CD4-positive, CD25-positive, alpha-beta regulatory T cell (primary cell): Measurements from ENCODE around the gene ZNHIT3. TPM values are rescaled to one million over a fixed set of nuclear protein-coding genes. Genes with fewer than 3 reads are reported as not detected.
"Not testable (repeated sequence)": the region's sequence is repeated elsewhere in the genome, so short reads cannot be mapped to it uniquely, and the experiment has no call there.

Source experiments
- ATAC-seq, 2 donors: fragments of 150-1000 bp; cut with Tn5 transposase; one replicate each; pipeline ENCODE4 v1.10.0; 2021; ENCODE audit warnings: low read depth in 2 of 2, moderate number of reproducible peaks in 2 of 2, moderate library complexity in 1 of 2
- DNase-seq, 3 donors: peaks; one replicate each; pipeline versions ENCODE4 v3.0.0 to v3.0.0-alpha.2; 2012 to 2022; ENCODE audit warnings: mixed read lengths in 1 of 3
- H3K27ac ChIP-seq: one replicate; pipeline ENCODE4 v1.7.0; 2013; ENCODE audit warnings: mild to moderate bottlenecking, low read length; ENCODE audit not compliant: insufficient read depth, poor library complexity, severe bottlenecking
- H3K27me3 ChIP-seq: one replicate; pipeline ENCODE4 v1.7.0; 2013; ENCODE audit warnings: low read length; ENCODE audit not compliant: control insufficient read depth, insufficient read depth
- H3K36me3 ChIP-seq: one replicate; pipeline ENCODE4 v1.7.0; 2013; ENCODE audit warnings: mild to moderate bottlenecking, low read length, moderate library complexity; ENCODE audit not compliant: control insufficient read depth, insufficient read depth
- H3K4me1 ChIP-seq: 2 replicates; pipeline ENCODE4 v1.7.0; 2013; ENCODE audit warnings: mild to moderate bottlenecking, low read length; ENCODE audit not compliant: insufficient read depth, control insufficient read depth, poor library complexity, severe bottlenecking
- H3K4me3 ChIP-seq: one replicate; pipeline ENCODE4 v1.7.0; 2013; ENCODE audit warnings: low read depth, mild to moderate bottlenecking, low read length, moderate library complexity
- H3K9me3 ChIP-seq, 2 experiments: 1 replicate in 1 of 2; 2 replicates in 1 of 2; pipeline ENCODE4 v1.7.0; 2013; ENCODE audit warnings: low read length in 2 of 2, mild to moderate bottlenecking in 1 of 2, moderate library complexity in 1 of 2; ENCODE audit not compliant: control insufficient read depth in 2 of 2
- H3K27ac Mint-ChIP-seq, 3 donors: one replicate each; pipeline ENCODE4 v1.8.0; 2020 to 2022; ENCODE audit warnings: mild to moderate bottlenecking in 3 of 3, mixed read lengths in 3 of 3, moderate library complexity in 2 of 3
- H3K27me3 Mint-ChIP-seq: one replicate; pipeline ENCODE4 v1.8.0; 2022; ENCODE audit warnings: mild to moderate bottlenecking, mixed read lengths
- H3K36me3 Mint-ChIP-seq: one replicate; pipeline ENCODE4 v1.8.0; 2020; ENCODE audit warnings: mixed read lengths
- H3K4me1 Mint-ChIP-seq, 4 donors: one replicate each; pipeline ENCODE4 v1.8.0; 2020 to 2022; ENCODE audit warnings: mixed read lengths in 4 of 4, mild to moderate bottlenecking in 1 of 4
- H3K4me3 Mint-ChIP-seq, 4 donors: one replicate each; pipeline ENCODE4 v1.8.0; 2020 to 2022; ENCODE audit warnings: mild to moderate bottlenecking in 4 of 4, mixed read lengths in 4 of 4, moderate library complexity in 3 of 4
- H3K9me3 Mint-ChIP-seq, 7 donors: one replicate each; pipeline ENCODE4 v1.8.0; 2020 to 2022; ENCODE audit warnings: mixed read lengths in 7 of 7, mild to moderate bottlenecking in 3 of 7, moderate library complexity in 2 of 7
- polyA plus RNA-seq, 4 donors: library from polyadenylated mRNA; unstranded; fragments of 300-500 nt; fragmentation: Illumina TruSeq; gene quantifications; one replicate each; pipeline ENCODE4 v1.2.3, GENCODE V29; 2021
- total RNA-seq: library from RNA; stranded (reverse); gene quantifications from one replicate; pipeline ENCODE4 v1.2.3, GENCODE V29; 2022

Gene ZNHIT3
- total and polyA plus RNA-seq, 5 donors from 2014 or later = 51.5 to 137 (median 113) TPM

DNA sequence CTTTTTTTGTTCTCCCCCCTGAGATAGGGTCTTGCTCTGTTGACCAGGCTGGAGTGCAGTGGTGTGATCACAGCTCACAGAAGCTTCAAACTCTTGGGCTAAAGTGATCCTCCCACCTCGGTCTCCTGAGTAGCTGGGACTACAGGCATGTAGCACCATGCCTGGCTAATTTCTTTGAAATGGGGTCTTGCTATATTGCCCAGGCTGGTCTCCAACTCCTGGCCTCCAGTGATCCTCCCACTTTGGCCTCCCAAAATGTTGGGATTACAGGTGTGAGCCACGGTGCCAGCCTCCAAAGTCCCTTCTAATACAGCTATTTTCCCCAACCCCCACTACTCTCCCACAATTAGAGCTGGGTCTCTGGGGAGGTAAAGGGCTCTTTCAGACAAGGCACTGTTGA, 22.0 kb downstream of the ZNHIT3 start:
- not testable (repeated sequence) for H3K4me3 Mint-ChIP-seq, H3K9me3 Mint-ChIP-seq, H3K27me3 Mint-ChIP-seq, H3K27me3 ChIP-seq, H3K9me3 ChIP-seq, H3K4me3 ChIP-seq, ATAC-seq, DNase-seq, H3K27ac ChIP-seq, H3K4me1 Mint-ChIP-seq, H3K4me1 ChIP-seq
- H3K36me3 Mint-ChIP-seq = peaks cover 29% of the 10 kb centered on the region
- peak overlapping the region in 1 of 3 donors; percentile 65 for H3K27ac Mint-ChIP-seq
- H3K36me3 ChIP-seq = peaks cover 32% of the 10 kb centered on the region

GRCh38 chr17:36509272-36509985, 22.9 kb downstream of the ZNHIT3 start:
- ATAC-seq = no peak
- Histone ChIP-seq H3K36me3 (peaks cover 25% of the 10 kb centered on the region), H3K9me3 (no peaks in the 10 kb centered on the region), H3K27me3 (no peaks in the 10 kb centered on the region), H3K4me1 (no peaks in the 10 kb centered on the region), H3K4me3 (no peak overlapping the region), H3K27ac (no peak overlapping the region)
- no peak for DNase-seq
- no peaks in the 10 kb centered on the region for H3K27me3 Mint-ChIP-seq
- H3K36me3 Mint-ChIP-seq = peaks cover 26% of the 10 kb centered on the region
- H3K9me3 Mint-ChIP-seq = no peaks in the 10 kb centered on the region
- no peak overlapping the region for H3K4me3 Mint-ChIP-seq
- H3K4me1 Mint-ChIP-seq = no peaks in the 10 kb centered on the region
- no peak overlapping the region for H3K27ac Mint-ChIP-seq

DNA sequence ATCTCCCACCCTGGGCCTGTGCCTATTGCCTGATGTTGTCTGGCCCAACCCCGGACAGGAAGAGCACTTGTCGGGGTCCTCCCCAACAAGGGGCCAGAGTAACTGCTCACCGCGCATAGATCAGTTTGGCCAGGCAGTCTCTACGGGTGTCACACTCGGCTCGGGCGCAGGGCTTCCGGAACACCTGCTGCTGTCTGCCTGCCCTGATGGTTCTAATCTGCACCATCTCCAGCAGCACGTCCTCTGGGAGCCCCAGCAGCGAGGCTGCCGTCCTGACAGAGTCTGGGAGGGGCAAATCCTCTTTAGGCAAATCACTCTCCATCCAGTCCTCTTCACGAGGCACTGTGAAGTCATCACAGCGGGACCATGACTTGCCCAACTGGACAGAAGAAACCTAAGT, 24.2 kb downstream of the ZNHIT3 start:
- no peaks in the 10 kb centered on the region for H3K4me1 Mint-ChIP-seq
- no peaks in the 10 kb centered on the region for H3K27me3 Mint-ChIP-seq
- Histone ChIP-seq H3K36me3 (peaks cover 22% of the 10 kb centered on the region), H3K9me3 (no peaks in the 10 kb centered on the region), H3K27ac (no peak overlapping the region), H3K4me1 (no peaks in the 10 kb centered on the region), H3K4me3 (no peak overlapping the region), H3K27me3 (no peaks in the 10 kb centered on the region)
- peaks cover 21% of the 10 kb centered on the region for H3K36me3 Mint-ChIP-seq
- no peaks in the 10 kb centered on the region for H3K9me3 Mint-ChIP-seq
- no peak overlapping the region for H3K4me3 Mint-ChIP-seq
- peak overlapping the region in 2 of 3 donors; percentile 44 to 46 for H3K27ac Mint-ChIP-seq
- DNase-seq (no peak), ATAC-seq (no peak)

DNA sequence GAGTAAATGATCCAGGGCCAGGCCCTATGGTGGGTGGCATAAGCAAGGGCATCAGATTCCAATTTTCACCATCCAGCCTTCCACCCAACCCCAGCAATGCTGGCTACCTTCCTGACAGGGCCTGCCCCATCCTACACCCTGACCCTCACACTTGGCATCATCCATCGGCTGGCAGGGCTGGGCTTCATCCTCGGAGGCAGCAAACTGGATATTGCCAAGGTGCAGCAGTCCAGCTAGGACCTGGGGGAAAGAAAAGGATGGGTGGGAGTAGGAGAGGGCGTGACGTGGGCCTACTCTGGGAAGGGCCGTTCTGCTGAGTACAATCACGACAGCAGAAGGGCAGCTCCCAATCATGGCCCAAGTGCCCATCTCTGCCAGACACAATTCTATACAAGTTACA, 24.7 kb downstream of the ZNHIT3 start:
- DNase-seq = no peak
- Mint-ChIP-seq H3K27ac (no peak overlapping the region), H3K4me1 (no peaks in the 10 kb centered on the region), H3K36me3 (peaks cover 15% of the 10 kb centered on the region), H3K4me3 (no peak overlapping the region), H3K27me3 (no peaks in the 10 kb centered on the region), H3K9me3 (no peaks in the 10 kb centered on the region)
- Histone ChIP-seq H3K27me3 (no peaks in the 10 kb centered on the region), H3K9me3 (no peaks in the 10 kb centered on the region), H3K4me1 (no peaks in the 10 kb centered on the region), H3K4me3 (no peak overlapping the region), H3K36me3 (peaks cover 19% of the 10 kb centered on the region), H3K27ac (no peak overlapping the region)
- ATAC-seq = no peak

- Mint-ChIP-seq H3K27me3 (no peaks in the 10 kb centered on the region), H3K4me1 (peaks cover 0 to 5% (median 0%) of the 10 kb centered on the region in 4 donors), H3K4me3 (no peak overlapping the region), H3K36me3 (peaks cover 20% of the 10 kb centered on the region), H3K9me3 (no peaks in the 10 kb centered on the region), H3K27ac (peak overlapping the region in 2 of 3 donors; percentile 41 to 55)
- no peak for ATAC-seq
- Histone ChIP-seq H3K4me1 (no peaks in the 10 kb centered on the region), H3K27me3 (no peaks in the 10 kb centered on the region), H3K36me3 (peaks cover 13% of the 10 kb centered on the region), H3K4me3 (no peak overlapping the region), H3K9me3 (no peaks in the 10 kb centered on the region), H3K27ac (no peak overlapping the region)
- DNase-seq = no peak
Observed at GRCh38 chr17:36512641-36513040, 26.2 kb downstream of the ZNHIT3 start.

DNA sequence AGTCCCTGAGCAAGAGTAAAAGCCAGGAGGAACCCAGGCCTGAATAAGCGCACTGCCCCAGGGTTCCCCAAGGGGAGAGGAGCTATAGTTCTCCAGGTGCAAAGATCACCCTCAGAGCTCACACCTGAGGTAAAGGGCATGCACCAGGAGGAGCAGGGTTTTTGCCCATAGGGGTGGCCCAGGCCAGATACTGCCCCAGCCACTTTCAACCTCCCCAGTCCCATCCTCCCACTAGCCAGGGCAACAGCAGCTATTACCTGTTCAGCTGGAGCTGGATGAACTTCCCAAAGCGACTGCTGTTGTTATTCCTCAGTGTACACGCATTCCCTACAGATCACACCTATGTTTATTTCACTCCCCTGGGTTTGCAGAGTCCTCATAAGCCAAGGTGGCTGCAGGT, 28.4 kb downstream of the ZNHIT3 start:
- no peaks in the 10 kb centered on the region for H3K9me3 ChIP-seq
- Mint-ChIP-seq H3K9me3 (no peaks in the 10 kb centered on the region), H3K36me3 (peaks cover 23% of the 10 kb centered on the region), H3K27me3 (no peaks in the 10 kb centered on the region), H3K4me1 (peaks cover 0 to 5% (median 0%) of the 10 kb centered on the region in 4 donors), H3K4me3 (no peak overlapping the region), H3K27ac (no peak overlapping the region)
- H3K27me3 ChIP-seq = no peaks in the 10 kb centered on the region
- DNase-seq (no peak), ATAC-seq (no peak)
- H3K4me1 ChIP-seq = no peaks in the 10 kb centered on the region
- no peak overlapping the region for H3K27ac ChIP-seq
- no peak overlapping the region for H3K4me3 ChIP-seq
- H3K36me3 ChIP-seq = peaks cover 12% of the 10 kb centered on the region

DNA sequence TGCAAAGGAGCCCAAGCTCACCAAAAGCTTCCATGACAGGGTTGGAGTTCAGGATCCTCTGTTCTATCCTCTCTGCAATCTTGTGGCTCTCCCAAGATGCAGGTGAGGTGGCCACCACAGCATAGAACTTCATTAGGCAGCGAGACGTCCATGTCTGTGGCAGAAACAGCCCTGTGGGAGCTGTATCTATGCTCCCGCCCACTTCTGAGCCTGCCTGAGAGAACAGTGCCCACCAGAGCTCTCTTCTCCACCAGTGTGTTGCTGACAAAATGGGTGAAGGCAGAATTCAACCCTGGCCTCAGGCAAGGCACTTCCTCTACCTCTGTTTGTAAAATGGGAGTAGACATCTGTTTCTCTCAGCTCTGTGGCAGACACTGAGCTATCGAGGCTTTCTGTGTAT, 29.4 kb downstream of the ZNHIT3 start:
- Histone ChIP-seq H3K27ac (no peak overlapping the region), H3K36me3 (peaks cover 11% of the 10 kb centered on the region), H3K4me1 (no peaks in the 10 kb centered on the region), H3K9me3 (no peaks in the 10 kb centered on the region), H3K4me3 (no peak overlapping the region), H3K27me3 (no peaks in the 10 kb centered on the region)
- Mint-ChIP-seq H3K4me3 (no peak overlapping the region), H3K4me1 (peaks cover 0 to 5% (median 2%) of the 10 kb centered on the region in 4 donors), H3K27me3 (no peaks in the 10 kb centered on the region), H3K27ac (no peak overlapping the region), H3K36me3 (peaks cover 23% of the 10 kb centered on the region), H3K9me3 (no peaks in the 10 kb centered on the region)
- ATAC-seq (no peak), DNase-seq (no peak)

GRCh38 chr17:36523113-36523512, 36.6 kb downstream of the ZNHIT3 start:
- Histone ChIP-seq H3K36me3 (peaks cover 44% of the 10 kb centered on the region), H3K27ac (no peak overlapping the region), H3K27me3 (no peaks in the 10 kb centered on the region), H3K4me1 (peaks cover 4% of the 10 kb centered on the region), H3K9me3 (no peaks in the 10 kb centered on the region), H3K4me3 (no peak overlapping the region)
- ATAC-seq (no peak), DNase-seq (no peak)
- peaks cover 0 to 16% (median 10%) of the 10 kb centered on the region in 4 donors for H3K4me1 Mint-ChIP-seq
- no peak overlapping the region for H3K4me3 Mint-ChIP-seq
- H3K27me3 Mint-ChIP-seq = no peaks in the 10 kb centered on the region
- no peaks in the 10 kb centered on the region for H3K9me3 Mint-ChIP-seq
- H3K36me3 Mint-ChIP-seq = peaks cover 45% of the 10 kb centered on the region
- H3K27ac Mint-ChIP-seq = no peak overlapping the region
